GM12891 (cell line): ENCODE measurements around the gene ITPR1.

Source experiments
- POLR2A ChIP-seq: IDR thresholded peaks from 2 replicates; pipeline ENCODE4 v1.6.1; 2011; ENCODE audit warnings: low read depth, low read length, control low read depth
- POLR2AphosphoS5 ChIP-seq: IDR thresholded peaks from 2 replicates; pipeline ENCODE4 v1.6.1; 2011; ENCODE audit warnings: low read depth, low read length, control low read depth
- TAF1 ChIP-seq: IDR thresholded peaks from 2 replicates; pipeline ENCODE4 v1.6.1; 2011; ENCODE audit warnings: low read depth, low read length, control low read depth

DNA sequence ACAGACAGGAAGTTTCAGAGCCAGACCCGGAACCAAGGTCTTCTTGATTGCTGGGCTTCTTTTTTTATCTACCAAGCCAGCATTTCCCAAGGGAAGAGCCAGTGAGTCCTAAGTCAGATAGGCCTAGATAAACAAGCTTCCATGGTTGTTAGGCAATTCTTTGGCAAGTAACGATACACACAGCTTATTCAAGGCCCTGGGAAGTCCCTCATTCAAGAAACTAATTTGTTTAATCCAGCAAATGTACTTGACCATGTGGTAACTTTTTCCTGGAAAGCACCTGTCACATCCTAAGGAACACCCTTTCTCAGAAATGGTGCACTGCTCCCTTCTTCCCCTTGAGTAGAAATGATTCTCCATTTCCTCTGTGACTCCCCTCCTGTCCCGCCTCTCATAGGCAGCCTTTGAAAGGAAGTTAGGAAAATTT lies 209.9 kb downstream of the ITPR1 start:
- no peak for TF ChIP-seq POLR2AphosphoS5
- TF ChIP-seq TAF1: no peak
- no peak for TF ChIP-seq POLR2A
